Fibroblast of peridontal ligament (primary cell): ENCODE measurements around the gene CD163.
A peak's percentile ranks its signal among the peaks of the same experiment; 100 is the strongest.
"Not testable (repeated sequence)": the region's sequence is repeated elsewhere in the genome, so short reads cannot be mapped to it uniquely, and the experiment has no call there.

ENCODE experiments used
- DNase-seq: peaks from one replicate; pipeline ENCODE4 v3.0.0-alpha.2; 2010; ENCODE audit errors: extremely low read depth

CD163 gene

DNA sequence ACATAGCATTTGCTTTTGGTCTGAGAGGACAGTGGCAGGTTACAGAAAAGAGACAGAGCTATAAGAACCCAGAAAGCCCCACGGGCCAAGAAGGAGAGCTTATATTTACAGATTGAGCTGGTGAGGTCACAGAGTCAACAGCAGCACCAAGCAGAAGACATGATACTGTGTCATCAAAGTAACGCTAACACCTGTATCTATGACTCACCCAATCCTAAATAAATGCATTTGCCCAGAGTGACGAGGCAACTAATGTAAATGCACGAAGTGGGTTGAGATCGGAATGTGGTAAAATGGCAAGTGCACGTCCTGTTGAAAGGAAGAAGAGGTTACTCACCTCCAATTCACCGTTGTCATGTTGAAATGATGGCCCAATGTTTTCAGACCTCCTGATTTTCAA, 52.9 kb downstream of the CD163 start:
- DNase-seq: no peak

DNA sequence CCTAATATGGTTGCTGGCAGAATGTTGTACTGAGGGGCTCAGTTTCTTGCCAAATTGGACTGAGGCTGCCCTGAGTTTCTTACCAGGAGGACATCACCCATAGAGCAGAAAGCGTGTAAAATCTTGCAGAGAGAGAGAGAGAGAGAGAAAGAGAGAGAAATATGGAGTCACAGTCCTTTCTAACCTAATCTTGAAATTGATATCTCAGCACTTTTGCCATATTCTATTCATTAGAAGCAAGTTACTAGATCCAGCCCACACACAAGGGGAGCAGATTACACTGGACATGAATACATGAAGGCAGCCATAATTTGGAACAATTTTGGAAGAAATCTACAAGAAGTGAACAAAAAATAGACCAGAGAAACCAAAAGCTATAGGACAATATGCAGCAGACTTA, 55.5 kb downstream of the CD163 start:
- no peak for DNase-seq

DNA sequence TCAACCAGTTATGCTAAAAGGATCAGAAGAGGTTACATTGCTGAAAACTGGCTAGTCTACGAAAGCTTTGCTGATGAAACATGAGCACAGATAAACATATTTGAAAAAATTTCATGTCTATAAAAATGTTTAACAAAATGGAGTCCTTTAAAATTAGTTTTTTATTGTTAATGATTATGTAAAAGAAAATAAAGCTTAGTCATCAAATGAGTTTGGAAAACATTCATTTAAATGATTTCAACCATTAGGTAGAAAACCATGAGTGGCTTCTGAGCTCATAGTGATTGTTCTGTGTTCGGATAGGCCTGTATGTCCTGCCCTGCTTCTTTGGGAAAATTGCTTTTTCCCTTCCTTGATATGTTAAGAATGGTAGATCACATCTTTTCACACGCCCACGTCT, 59.0 kb downstream of the CD163 start:
- DNase-seq: no peak

- DNase-seq: no peak
Observed at GRCh38 chr12:7444076-7444475, 59.5 kb downstream of the CD163 start, which contains the start of gene CD163L1. CD163L1 (minus strand) TSS chr12:7444153; CDS start chr12:7444127, 26 bp downstream.

DNA sequence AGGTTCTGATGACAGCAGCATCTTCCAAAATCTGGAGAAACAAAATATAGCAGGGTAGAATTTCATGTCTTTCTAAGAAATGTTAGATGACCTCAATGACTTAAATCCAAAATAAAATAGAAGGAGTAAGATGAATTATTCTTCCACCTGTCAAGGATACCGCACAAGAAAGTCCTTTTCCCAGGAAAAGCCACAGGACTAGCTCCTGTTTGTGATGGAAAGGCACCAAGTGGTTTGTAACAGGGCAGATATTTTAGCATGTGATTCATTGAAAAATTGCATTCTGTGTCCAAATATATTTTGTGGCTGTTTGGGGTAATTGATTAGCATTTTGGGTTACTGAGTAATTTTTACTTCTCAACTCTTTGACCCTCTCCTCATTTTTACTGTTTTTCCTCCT, 62.4 kb downstream of the CD163 start:
- DNase-seq: no peak

GRCh38 chr12:7439579-7440505, 63.7 kb downstream of the CD163 start:
- peak; percentile 49 for DNase-seq

- DNase-seq: not testable (repeated sequence)
Observed at GRCh38 chr12:7438291-7438995, 65.1 kb downstream of the CD163 start.

- not testable (repeated sequence) for DNase-seq
Observed at GRCh38 chr12:7437494-7437893, 66.1 kb downstream of the CD163 start.

DNA sequence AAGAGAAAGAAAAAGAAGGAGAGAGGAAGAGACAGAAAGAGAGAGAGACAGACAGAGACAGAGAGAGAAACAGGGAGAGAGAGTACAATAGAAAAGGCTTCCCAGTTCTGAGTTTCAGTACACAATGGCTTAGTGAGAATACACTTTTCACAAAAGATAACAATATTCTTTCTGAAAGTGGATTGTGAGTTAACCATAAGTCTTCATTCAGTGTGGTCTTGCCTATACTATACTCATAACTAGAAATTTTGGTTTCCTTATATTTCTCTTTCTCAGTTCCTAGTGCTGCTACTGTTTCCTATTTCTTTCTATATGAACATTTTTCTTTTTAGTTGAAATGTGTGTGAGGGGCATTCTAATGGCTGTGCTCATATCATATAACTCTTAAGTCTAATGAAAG, 68.9 kb downstream of the CD163 start:
- DNase-seq: no peak

DNA sequence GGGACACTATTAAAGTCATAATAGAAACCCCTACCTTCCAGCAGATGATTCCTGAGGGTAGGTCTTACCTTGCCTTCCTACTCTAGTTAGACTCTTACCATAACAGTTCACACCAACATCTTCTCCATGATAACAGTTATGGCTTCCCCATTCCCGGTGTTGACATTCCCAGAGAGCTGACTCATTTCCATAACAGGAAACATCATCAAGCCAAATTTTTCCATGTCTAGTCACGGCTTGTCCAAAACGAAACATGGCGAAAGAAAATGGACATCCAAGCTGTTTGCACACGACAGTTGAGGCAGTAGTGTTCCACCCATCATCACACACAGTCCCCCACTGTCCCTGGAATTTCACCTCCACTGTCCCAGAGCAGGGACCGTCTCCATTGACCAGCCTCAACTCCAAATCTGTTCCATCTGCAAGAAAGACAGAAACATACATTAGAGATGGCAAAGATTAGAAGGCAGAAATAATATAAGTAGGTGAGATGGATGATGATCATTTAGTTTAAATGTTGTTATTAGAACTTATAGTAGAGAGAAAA, 70.2 kb downstream of the CD163 start:
- peak; percentile 76 for DNase-seq

DNA sequence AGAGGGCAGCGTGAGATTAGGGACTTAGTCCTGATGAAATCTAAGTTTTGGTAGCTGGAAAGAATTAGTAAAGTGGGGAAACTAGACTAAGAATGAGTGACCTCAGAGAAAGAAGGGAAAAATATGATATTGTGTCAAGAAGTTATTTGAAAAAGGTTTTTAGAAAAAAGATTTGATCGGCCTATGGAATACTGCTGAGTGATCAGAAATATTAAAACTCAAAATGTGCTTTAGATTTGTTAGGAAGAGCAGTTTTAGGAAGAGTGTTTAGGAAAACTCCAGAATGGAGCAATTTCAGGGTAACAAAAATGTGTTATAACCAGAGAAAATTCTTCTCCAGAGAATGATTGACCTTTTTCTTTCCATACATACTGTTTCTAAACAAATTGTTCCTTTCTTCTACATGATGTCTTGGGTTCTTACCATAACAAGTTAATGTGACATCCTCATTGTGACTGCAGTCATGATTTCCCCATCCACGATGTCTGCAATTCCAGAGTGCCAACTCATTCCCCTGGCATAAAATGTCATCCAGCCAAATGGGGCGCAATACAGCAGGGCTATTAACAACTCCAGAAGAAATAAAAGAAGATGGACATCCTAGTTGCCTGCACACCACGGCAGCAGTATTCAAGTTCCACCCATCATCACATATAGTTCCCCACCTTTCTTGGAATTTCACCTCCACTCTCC, 71.4 kb downstream of the CD163 start:
- DNase-seq: peak; percentile 14
